Measurements from ENCODE around the gene CYP3A5.

DNA sequence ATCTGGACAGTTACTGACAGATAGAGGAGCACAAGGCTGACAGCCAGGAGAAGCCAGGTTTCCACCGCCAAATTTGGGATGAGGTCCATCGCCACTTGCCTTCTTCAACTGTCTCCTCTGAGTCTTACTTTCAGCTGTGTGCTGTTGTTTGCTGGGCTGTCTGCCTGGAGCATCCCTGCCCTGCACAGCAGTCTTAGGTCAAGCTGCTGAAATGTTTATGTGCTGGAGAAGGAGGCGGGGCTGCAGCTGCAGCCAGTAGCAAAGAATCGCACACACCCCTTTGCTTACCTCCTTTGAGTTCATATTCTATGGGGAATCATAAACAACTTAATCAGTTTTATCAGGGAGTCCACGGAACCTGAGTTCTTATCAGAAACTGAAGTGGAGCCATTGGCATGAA, 20.1 kb upstream of the CYP3A5 start:
- TF ChIP-seq, protein P1, sequence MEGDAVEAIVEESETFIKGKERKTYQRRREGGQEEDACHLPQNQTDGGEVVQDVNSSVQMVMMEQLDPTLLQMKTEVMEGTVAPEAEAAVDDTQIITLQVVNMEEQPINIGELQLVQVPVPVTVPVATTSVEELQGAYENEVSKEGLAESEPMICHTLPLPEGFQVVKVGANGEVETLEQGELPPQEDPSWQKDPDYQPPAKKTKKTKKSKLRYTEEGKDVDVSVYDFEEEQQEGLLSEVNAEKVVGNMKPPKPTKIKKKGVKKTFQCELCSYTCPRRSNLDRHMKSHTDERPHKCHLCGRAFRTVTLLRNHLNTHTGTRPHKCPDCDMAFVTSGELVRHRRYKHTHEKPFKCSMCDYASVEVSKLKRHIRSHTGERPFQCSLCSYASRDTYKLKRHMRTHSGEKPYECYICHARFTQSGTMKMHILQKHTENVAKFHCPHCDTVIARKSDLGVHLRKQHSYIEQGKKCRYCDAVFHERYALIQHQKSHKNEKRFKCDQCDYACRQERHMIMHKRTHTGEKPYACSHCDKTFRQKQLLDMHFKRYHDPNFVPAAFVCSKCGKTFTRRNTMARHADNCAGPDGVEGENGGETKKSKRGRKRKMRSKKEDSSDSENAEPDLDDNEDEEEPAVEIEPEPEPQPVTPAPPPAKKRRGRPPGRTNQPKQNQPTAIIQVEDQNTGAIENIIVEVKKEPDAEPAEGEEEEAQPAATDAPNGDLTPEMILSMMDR (IDR thresholded peaks at IDR 0.05; ENCODE audit: low read depth, low read length): no peak
- TF ChIP-seq EZH2phosphoT487 (IDR thresholded peaks at IDR 0.05; ENCODE audit: low read depth): no peak

All from OCI-LY3 (cell line).